WERI-Rb-1 (cell line): ENCODE data around the gene UGT1A7.
"Not testable (repeated sequence)": the region's sequence is repeated elsewhere in the genome, so short reads cannot be mapped to it uniquely, and the experiment has no call there.

ENCODE experiments used
- DNase-seq: peaks from one replicate; pipeline ENCODE4 v3.0.0-alpha.2; 2020
- H3K27ac ChIP-seq: fragments of 250-450 bp; sonication (Bioruptor Pico); 2 replicates; pipeline ENCODE4 v1.5.1; 2020; ENCODE audit warnings: mild to moderate bottlenecking, moderate library complexity
- H3K27me3 ChIP-seq: fragments of 250-450 bp; sonication (Bioruptor Pico); 2 replicates; pipeline ENCODE4 v1.5.1; 2021; ENCODE audit warnings: mild to moderate bottlenecking, low read depth, moderate library complexity; ENCODE audit not compliant: insufficient read depth, severe bottlenecking
- H3K36me3 ChIP-seq: fragments of 250-450 bp; sonication (Bioruptor Pico); 2 replicates; pipeline ENCODE4 v1.5.1; 2020; ENCODE audit warnings: mild to moderate bottlenecking, moderate library complexity
- H3K4me3 ChIP-seq: 2 replicates; pipeline ENCODE4 v1.5.1; 2011; ENCODE audit warnings: low read depth, mild to moderate bottlenecking, control low read depth, low read length
- H3K9me3 ChIP-seq: fragments of 250-450 bp; sonication (Bioruptor Pico); 2 replicates; pipeline ENCODE4 v1.5.1; 2021; ENCODE audit warnings: mild to moderate bottlenecking, moderate library complexity; ENCODE audit not compliant: severe bottlenecking
- CTCF ChIP-seq: IDR thresholded peaks from 2 replicates; pipeline ENCODE4 v1.5.1; 2011; ENCODE audit warnings: low read depth, mild to moderate bottlenecking, control low read depth, inconsistent platforms, low read length

The UGT1A7 gene

GRCh38 chr2:233651430-233651829, 30.3 kb upstream of the UGT1A7 start:
- no peak overlapping the region for H3K27ac ChIP-seq
- DNase-seq = no peak
- no peak overlapping the region for H3K4me3 ChIP-seq
- no peaks in the 10 kb centered on the region for H3K36me3 ChIP-seq
- TF ChIP-seq CTCF = no peak
- H3K27me3 ChIP-seq = no peaks in the 10 kb centered on the region
- H3K9me3 ChIP-seq = peaks cover 2% of the 10 kb centered on the region

- Histone ChIP-seq H3K27me3 (no peaks in the 10 kb centered on the region), H3K36me3 (no peaks in the 10 kb centered on the region), H3K27ac (no peak overlapping the region), H3K4me3 (no peak overlapping the region), H3K9me3 (no peaks in the 10 kb centered on the region)
- DNase-seq = no peak
- TF ChIP-seq CTCF = no peak
Observed at GRCh38 chr2:233654501-233654900, 27.2 kb upstream of the UGT1A7 start.

DNA sequence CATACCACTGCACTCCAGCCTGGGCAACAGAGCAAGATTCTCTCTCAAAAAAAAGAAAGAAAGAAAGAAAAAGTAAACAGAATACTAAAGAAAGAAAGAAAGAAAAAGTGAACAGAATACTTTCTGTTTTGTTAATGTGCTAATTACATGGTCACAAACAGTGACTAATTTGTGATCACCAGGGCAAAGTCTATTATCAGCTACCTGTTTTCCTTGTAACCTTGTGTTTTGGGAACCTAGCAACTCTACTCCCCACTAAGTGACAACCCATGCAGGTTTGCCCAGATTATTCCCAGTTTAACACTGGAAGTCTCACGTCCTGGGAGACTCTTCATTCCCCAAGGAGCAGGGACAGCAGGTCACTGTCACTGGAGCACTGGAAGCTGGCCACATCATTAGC, 26.7 kb upstream of the UGT1A7 start:
- H3K27ac ChIP-seq = no peak overlapping the region
- H3K9me3 ChIP-seq = no peaks in the 10 kb centered on the region
- no peaks in the 10 kb centered on the region for H3K27me3 ChIP-seq
- H3K36me3 ChIP-seq = no peaks in the 10 kb centered on the region
- TF ChIP-seq CTCF = no peak
- no peak overlapping the region for H3K4me3 ChIP-seq
- DNase-seq = no peak

GRCh38 chr2:233655943-233656342, 25.8 kb upstream of the UGT1A7 start:
- H3K36me3 ChIP-seq, H3K27me3 ChIP-seq, H3K9me3 ChIP-seq, H3K4me3 ChIP-seq, DNase-seq, H3K27ac ChIP-seq: not testable (repeated sequence)

DNA sequence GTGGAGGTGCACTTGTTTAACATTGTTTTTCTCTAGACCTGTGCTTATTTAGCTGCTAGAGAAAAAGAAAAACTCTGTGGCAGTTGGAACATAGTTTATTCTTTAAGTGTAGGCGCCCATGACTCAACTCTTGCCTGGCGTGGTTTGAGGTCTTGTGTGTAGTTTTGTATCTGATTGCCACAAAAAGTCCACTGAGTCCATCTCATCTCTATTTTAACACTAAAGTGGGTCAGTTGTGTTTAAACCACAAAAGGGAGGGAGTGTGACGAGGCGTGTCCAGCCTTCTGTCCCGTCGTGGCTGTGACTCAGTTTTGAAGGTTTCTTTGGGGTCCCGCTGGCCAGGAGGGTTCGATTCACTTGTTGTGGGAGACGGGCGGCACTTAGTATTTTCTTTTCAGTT, 25.3 kb upstream of the UGT1A7 start:
- Histone ChIP-seq H3K36me3 (no peaks in the 10 kb centered on the region), H3K9me3 (no peaks in the 10 kb centered on the region), H3K27me3 (no peaks in the 10 kb centered on the region), H3K4me3 (no peak overlapping the region), H3K27ac (no peak overlapping the region)
- DNase-seq = no peak
- no peak for TF ChIP-seq CTCF

DNA sequence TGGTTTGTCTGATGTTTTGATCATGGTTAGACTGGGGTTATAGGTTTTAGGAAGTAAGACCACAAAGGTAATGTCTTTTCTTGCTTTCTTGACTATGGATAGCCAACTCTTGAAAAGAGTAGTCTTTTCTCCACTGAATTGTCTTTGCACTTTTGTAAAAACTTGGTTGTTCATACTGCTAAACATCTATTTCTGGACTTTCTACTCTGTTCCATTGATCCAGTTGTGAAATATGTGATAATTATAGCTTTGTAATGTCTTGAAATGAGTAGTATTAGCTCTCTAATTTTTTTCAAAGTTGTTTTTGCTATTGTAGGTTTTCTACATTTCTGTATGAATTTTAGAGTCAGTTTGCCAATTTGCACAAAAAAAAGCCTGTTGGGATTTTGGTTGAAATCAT, 23.1 kb upstream of the UGT1A7 start:
- H3K9me3 ChIP-seq = no peaks in the 10 kb centered on the region
- no peaks in the 10 kb centered on the region for H3K27me3 ChIP-seq
- no peaks in the 10 kb centered on the region for H3K36me3 ChIP-seq
- no peak for TF ChIP-seq CTCF
- no peak for DNase-seq
- no peak overlapping the region for H3K4me3 ChIP-seq
- H3K27ac ChIP-seq = no peak overlapping the region
